ENCODE measurements around the gene GUSB. TPM values are rescaled to one million over a fixed set of nuclear protein-coding genes. Genes with fewer than 3 reads are reported as not detected.

The GUSB gene
- total and polyA plus RNA-seq, 2 donors from 2014 or later: 60.1 to 61.8 TPM

DNA sequence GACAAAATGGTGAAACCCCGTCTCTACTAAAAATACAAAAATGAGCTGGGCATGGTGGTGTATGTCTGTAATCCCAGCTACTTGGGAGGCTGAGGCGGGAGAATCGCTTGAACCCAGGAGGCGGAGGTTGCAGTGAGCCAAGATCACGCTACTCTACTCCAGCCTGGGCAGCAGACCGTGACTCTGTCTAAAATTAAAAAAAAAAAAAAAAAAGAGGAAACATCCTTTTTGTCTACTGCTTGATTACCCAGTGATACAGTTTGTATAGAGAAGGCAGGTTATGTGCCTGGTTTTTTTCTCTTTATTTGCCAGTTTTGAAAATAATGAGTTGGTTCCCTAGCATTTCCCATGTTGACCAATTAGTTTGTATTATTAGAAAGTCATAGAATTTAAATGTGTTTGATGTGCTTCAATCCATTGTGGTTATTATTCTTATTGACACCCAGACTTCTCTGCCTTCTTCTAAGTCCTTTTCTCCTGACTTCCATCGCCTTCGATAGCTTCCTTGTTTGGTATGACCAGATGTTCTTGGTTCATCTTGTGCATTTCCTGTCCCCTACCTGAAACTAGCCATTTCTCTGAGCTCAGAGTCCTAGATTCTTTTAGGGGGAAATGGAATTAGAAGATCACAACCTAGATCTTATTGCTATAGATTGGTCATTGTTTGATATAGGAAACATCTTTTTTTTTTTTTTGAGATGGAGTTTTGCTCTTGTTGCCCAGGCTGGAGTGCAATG, 65.9 kb downstream of the GUSB start:
- no peaks in the 10 kb centered on the region for H3K4me1 ChIP-seq (ENCODE audit: control insufficient read depth in 2 of 3, insufficient read depth in 2 of 3, low read depth in 1 of 3, low read length in 3 of 3)
- no peaks in the 10 kb centered on the region for H3K27me3 ChIP-seq (ENCODE audit: control insufficient read depth, insufficient read depth, low read length)
- no peak overlapping the region for H3K9ac ChIP-seq (ENCODE audit: low read length in 3 of 3)
- no peaks in the 10 kb centered on the region for H3K36me3 ChIP-seq (ENCODE audit: control insufficient read depth in 2 of 3, insufficient read depth in 3 of 3, low read length in 3 of 3)
- no peak overlapping the region for H3K4me3 ChIP-seq (ENCODE audit: low read length in 3 of 3)
- no peaks in the 10 kb centered on the region for H3K9me3 ChIP-seq (ENCODE audit: control insufficient read depth in 2 of 3, insufficient read depth in 1 of 3, low read length in 3 of 3)
- TF ChIP-seq, protein P1, sequence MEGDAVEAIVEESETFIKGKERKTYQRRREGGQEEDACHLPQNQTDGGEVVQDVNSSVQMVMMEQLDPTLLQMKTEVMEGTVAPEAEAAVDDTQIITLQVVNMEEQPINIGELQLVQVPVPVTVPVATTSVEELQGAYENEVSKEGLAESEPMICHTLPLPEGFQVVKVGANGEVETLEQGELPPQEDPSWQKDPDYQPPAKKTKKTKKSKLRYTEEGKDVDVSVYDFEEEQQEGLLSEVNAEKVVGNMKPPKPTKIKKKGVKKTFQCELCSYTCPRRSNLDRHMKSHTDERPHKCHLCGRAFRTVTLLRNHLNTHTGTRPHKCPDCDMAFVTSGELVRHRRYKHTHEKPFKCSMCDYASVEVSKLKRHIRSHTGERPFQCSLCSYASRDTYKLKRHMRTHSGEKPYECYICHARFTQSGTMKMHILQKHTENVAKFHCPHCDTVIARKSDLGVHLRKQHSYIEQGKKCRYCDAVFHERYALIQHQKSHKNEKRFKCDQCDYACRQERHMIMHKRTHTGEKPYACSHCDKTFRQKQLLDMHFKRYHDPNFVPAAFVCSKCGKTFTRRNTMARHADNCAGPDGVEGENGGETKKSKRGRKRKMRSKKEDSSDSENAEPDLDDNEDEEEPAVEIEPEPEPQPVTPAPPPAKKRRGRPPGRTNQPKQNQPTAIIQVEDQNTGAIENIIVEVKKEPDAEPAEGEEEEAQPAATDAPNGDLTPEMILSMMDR (IDR thresholded peaks at IDR 0.05; ENCODE audit: borderline replicate concordance, extremely low read depth, insufficient read depth): no peak
- DNase-seq (no peak), FAIRE-seq (no peak)
- no peak overlapping the region for H3K27ac ChIP-seq (ENCODE audit: low read depth in 2 of 2, low read length in 2 of 2)
- intact Hi-C loops (cut with DNase I): no loop called here

DNA sequence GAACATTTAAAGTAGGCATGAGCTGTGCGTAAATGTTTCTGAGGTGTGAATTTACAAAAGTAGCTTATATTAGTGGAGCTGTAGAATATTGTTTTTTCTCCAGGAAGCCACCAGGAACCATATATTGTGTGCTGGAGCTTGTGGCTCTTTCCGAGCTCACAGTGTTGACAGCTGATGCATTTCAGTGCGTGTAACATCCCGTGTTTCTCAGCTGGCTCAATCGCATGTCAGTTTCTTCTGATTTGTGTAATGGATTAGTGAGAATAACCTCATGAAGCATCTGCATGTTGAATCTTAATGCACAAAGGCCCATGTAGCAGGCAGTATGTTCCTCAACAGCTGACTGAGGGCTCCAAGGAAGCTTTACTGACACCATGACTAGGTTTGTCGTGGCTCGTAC, 69.8 kb downstream of the GUSB start:
- H3K27me3 ChIP-seq (ENCODE audit: control insufficient read depth, insufficient read depth, low read length): no peaks in the 10 kb centered on the region
- no peaks in the 10 kb centered on the region for H3K36me3 ChIP-seq (ENCODE audit: control insufficient read depth in 2 of 3, insufficient read depth in 3 of 3, low read length in 3 of 3)
- TF ChIP-seq, protein P1 (IDR thresholded peaks at IDR 0.05; ENCODE audit: borderline replicate concordance, extremely low read depth, insufficient read depth): no peak
- H3K4me3 ChIP-seq (ENCODE audit: low read length in 3 of 3): no peak overlapping the region
- no peaks in the 10 kb centered on the region for H3K9me3 ChIP-seq (ENCODE audit: control insufficient read depth in 2 of 3, insufficient read depth in 1 of 3, low read length in 3 of 3)
- no peak overlapping the region for H3K9ac ChIP-seq (ENCODE audit: low read length in 3 of 3)
- FAIRE-seq (no peak), DNase-seq (no peak)
- H3K27ac ChIP-seq (ENCODE audit: low read depth in 2 of 2, low read length in 2 of 2): no peak overlapping the region
- no peaks in the 10 kb centered on the region for H3K4me1 ChIP-seq (ENCODE audit: control insufficient read depth in 2 of 3, insufficient read depth in 2 of 3, low read depth in 1 of 3, low read length in 3 of 3)
- intact Hi-C loops (cut with DNase I): no loop called here

Other genes starting within 250 kb of the GUSB start
- 18.0 TPM for gene VKORC1L1, start 109.1 kb downstream of the GUSB start, total RNA-seq
- 6.5 TPM for gene VKORC1L1, start 109.1 kb downstream of the GUSB start, polyA plus RNA-seq (ENCODE audit: insufficient read depth, low read depth, low replicate concordance)
- gene ASL, start 93.6 kb upstream of the GUSB start, total RNA-seq: 57.2 TPM
- gene ASL, start 93.6 kb upstream of the GUSB start, polyA plus RNA-seq (ENCODE audit: insufficient read depth, low read depth, low replicate concordance): 111 TPM
- gene CRCP, start 132.6 kb upstream of the GUSB start, total RNA-seq: 35.8 TPM
- 16.8 TPM for gene CRCP, start 132.6 kb upstream of the GUSB start, polyA plus RNA-seq (ENCODE audit: insufficient read depth, low read depth, low replicate concordance)
- gene TPST1, start 223.1 kb upstream of the GUSB start, total RNA-seq: 35.7 TPM
- 23.6 TPM for gene TPST1, start 223.1 kb upstream of the GUSB start, polyA plus RNA-seq (ENCODE audit: insufficient read depth, low read depth, low replicate concordance)